GM21825 (cell line): ENCODE data around the gene POLR3H.
"Not testable (repeated sequence)": the region's sequence is repeated elsewhere in the genome, so short reads cannot be mapped to it uniquely, and the experiment has no call there.

ENCODE experiments used
- ATAC-seq: cut with Tn5 transposase; IDR thresholded peaks from one replicate; pipeline ENCODE4 v1.9.1; 2021; ENCODE audit warnings: mild to moderate bottlenecking, moderate library complexity; ENCODE audit not compliant: unreplicated experiment

Gene POLR3H

DNA sequence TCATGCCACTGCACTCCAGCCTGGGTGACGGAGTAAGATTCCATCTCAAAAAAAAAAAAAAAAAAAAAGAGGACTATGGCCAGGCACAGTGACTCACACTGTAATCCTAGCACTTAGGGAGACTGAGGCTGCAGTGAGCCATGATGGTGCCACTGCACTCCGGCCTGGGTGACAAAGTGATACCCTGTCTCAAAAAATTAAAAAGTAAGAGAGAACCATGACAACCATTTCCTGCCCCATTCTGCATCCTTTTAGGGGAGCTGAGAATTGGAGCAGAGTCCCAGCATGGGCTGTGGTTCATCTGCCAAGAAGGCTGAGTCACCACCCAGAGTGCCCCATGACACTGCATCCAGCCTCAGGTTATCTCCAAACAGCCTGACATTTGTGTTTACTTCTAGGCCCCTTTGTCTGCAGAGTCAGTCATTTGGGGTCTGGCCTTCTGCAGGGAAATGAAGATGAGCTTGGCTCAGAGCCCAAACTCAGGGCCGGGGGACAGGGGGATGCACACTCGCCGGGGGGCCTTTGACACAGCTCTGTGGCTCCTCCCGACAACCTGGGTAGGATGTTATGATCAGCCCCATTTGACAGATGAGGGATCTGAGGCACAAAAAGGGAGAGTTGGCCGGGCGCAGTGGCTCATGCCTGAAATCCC is 21.3 kb upstream of the POLR3H start:
- no peak for ATAC-seq

DNA sequence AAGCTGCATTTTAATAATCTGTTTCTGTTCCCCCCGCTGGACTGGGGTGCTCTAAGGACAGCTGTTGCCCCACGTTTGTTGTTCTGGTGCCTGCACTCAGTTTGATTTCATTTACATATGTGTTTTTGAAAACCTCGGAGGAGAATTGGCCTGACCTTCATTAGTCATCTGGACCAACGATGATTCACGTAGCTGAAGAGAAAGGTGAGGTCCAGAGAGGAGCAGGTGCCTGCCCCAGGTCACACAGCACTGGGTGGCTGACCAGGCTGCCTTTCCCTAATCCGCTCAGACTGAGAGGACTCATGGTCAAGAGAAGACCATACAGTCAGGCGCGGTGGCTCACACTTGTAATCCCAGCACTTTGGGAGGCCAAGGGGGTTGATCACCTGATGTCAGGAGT is 20.3 kb upstream of the POLR3H start:
- ATAC-seq, result no peak

DNA sequence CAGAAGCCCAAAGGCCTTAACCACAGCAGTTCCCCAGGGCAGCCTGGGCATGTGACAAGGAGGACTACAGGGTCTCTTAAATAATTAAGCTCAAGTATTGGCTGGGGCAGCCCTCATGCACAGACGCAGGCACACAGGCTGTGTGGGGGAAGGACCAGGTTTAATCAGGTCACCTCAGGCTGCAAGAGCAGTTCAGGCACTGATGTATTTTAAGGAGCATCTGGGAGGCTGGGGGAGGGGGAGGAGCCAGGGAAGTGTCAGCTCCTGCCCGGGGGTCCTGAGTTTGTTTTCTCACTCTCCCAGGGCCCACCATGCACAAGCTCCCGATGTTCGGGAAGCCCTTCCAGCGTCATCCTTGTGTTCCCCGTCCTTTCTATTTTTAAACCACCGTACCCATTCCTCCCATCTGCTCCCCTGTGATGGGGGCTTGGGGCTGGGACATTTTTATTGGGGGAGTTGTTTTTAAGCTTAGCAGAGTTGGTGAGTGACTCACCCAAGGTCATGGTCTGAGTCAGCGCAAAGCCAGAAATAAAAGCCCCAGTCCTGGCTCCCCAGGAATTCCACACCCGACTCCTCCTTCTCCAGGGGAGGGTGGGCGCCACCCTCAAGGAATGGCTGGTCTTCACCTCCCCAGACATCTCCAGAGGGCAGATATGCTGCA is 18.9 kb upstream of the POLR3H start:
- no peak for ATAC-seq

DNA sequence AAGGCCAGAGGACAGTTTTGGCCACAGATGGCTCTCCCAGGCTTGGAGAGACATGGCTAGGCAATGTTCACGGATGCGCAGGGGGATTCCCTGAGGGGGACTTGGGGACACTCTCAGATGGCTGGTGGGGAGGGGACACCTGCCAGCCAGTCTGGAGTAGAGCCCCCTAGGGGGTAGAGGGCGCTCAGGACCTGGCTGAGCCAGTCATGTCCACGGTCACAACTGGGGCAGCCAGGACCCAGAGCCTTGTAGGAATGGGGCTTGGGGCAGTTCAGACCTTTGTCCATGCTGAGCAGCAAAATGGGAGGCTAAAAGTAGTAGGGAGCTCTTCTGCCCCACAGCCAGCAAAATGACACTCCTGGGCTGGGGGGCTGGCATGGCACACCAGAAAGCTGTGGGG is 18.2 kb upstream of the POLR3H start:
- no peak for ATAC-seq

DNA sequence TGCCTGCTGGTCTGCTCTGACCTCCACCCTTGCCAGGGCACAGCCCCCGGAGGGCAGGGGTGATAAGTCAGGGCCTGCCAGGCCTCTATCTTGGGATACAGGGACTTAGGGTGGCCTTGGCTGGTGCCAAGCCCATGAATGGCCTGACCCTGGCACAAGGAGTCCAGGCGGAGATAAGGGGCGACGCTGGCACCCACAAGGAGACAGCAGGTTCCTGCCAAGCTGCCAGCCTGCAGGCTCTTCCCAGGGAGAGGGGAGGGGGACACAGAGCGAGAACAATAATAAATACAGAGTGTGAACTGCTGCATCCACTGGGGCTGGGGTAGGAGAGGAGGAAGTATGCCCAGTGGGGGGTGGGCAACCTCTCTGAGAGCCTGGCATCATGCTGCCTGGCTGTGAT is 17.5 kb upstream of the POLR3H start:
- no peak for ATAC-seq

DNA sequence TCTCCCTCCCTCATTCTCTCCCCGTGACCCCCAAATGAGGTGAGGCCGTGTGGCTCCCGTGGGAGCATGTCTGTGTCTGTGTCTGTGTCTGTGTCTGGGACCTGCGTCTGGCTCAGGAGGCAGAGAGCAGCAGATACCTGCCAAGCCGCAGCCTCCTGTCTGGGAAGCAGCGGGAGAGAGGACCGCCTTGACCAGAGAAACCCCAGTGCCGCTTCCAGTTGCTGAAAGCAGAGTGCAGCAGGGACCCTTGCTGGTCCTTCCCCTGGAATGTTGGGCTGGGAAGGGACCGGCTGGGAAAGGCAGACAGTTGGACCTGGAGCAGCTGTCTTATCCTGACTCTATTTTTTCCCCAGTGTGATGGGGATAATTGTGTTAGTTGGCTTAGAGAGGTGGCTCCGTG is 17.1 kb upstream of the POLR3H start:
- no peak for ATAC-seq

DNA sequence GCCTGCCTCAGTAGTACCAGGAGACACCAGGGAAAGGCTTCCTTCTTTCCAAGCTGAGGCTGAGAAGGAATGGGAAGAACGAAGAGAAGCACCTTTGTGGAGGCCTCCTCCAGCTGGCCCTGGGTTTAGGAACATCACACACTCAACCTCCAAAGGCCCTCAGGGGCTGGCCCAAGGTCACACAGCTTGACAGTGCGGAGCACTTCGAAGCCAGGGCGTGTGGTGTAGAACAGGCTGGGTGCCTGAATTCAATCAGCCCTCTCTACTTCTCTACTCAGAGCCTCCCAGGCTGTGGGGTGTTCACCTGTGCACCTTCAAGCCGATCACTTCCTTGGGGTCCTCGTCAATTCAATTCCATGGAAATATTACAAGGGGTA is 15.8 kb upstream of the POLR3H start:
- no peak for ATAC-seq

DNA sequence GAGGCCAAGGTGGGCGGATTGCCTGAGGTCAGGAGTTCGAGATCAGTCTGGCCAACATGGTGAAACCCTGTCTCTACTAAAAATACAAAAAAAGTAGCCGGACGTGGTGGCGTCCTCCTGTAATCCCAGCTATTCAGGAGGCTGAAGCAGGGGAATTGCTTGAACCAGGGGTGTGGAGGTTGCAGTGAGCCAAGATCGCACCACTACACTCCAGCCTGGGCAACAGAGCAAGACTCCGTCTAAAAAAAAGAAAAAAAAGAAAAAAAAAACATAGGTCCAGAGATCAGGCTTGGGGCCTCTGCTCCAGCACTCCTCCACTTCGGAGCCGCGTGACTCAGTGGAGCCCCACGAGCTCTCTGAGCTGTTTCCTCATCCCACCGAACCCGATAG is 14.0 kb upstream of the POLR3H start:
- ATAC-seq, result not testable (repeated sequence)

DNA sequence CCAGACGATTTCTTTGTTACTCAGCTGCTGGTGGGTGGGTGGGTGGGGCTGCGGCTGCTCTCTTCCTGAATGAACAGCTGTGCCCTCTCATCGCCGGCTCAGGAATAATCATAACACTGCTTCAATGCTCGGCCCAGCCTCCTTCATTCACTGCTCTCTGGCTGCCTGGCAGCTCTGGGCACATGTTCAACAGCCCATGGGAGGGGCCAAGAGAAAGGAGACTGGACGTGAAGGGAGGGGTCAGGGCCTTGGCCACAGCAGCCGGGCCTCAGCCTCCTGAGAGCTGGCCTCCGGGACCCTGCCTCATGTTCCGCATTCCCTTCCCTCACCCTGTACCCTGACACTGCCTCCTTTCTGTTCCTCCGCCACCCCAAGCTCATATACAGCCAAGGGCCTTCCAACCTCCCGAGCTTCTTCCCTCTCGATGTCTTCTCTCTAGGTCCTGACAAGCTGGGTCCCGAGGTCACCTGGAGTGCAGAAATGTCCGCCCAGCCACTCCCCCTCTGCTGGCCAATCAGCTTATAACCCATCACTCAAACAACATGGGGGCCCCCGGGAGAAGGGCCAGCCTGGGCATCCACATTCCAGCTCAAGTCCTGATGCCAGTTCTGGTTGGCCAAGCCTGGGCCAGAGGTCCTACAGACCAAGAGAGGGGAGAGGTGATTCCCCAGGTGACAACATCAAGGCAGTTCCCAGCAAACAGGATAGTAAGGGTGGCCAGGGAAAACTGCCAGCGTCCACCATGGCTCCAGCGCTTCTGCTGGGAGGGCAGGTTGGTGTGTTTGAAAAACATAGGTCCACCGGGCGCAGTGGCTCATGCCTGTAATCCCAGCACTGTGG is 13.4 kb upstream of the POLR3H start:
- no peak for ATAC-seq

DNA sequence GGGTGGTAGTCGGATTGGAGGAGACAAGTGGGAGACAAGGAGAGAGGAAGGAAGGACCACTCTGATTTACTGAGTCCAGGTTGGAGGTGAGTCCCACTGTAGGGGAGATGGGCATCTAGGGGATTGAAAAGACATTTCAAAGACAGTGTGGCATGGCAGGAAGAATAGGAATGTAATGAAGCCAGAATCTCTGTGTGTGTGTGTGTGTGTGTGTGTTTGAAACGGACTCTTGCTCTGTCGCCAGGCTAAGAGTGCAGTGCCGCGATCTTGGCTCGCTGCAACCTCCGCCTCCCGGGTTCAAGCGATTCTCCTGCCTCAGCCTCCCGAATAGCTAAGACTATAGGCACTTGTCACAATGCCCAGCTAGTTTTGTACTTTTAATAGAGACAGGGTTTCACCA is 12.3 kb upstream of the POLR3H start:
- ATAC-seq, result no peak

DNA sequence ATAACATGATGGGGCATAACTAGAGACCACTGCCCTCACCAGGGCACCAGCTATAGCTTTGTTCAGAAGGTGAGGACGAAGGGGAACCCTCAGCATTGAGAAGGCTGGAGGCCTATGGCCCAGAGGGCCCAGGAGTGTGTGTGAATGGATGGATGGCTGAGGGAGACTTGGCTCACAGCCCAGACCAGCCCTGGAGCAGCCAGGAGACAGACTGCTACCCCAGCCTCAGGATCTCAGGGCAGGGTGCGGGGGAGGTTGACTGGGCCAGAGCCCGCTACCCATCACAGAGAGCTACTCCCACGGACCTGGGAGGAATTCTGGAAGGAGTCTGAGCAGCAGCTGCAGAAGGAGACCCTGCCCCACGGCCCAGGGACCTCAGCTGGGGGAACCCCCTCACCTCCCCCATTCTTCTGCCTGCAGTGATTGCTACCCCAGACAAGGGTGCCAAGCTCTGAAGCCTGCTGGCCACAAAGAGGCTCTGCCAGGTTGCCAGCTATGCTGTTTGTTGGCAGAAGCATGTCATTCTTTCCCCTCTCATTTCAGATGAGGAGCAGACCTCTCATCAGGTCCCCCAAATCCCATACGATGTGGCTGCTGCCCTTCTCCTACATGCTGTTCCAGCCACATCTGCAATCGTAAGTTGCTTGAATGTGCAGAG is 11.2 kb upstream of the POLR3H start:
- ATAC-seq, result no peak

DNA sequence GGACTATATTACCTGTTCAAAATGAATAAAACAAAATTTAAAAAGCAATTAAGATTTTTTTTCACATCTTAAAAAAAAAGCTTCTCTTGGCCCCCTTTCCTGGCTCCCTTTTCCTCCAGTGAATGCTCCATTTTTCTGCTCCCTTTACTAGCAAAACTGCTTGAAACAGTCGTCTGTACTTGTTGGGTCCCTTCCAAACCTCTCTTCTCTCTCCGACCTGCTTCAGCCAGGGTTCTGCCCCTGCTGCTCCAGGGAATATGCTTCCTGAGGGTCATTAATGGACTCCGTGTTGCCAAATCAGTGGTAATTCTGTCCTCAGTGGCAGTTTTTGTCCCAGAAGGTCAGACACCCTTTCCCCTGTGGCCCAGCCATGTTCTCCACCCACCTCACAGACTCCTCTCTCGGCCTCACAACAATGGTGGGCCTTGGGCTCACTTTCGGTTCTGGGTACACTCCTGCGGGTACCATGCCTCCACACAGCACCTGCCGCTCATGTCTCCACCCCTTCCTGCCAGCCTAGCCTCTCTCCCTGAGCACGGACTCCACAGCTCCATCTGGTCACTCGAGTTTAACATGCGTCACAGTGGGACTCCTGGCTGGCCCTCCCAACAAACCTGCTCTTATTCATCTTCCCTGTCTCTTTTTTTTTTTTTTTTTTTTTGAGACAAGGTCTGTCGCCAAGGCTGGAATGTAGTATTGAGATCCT is 7.8 kb upstream of the POLR3H start:
- ATAC-seq, result no peak

DNA sequence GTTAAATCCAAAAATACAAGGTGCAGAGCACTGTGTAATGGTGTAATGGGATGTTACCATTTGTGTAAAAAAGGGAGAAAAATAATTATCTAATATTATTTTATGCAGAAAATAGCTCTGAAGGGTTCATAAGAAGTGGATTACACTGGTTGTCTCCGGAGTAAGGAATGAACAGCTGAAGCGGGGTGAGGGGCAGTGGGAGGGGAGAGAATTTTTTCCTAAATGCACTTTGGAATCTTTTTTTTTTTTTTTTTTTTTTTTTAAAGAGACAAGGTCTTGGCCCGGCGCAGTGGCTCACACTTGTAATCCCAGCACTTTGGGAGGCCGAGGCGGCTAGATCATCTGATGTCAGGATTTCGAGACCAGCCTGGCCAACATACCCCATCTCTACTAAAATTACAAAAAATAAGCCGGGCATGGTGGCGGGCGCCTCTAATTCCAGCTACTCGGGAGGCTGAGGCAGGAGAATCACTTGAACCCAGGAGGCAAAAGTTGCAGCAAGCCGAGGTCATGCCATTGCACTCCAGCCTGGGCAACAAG is 6.8 kb upstream of the POLR3H start:
- no peak for ATAC-seq

DNA sequence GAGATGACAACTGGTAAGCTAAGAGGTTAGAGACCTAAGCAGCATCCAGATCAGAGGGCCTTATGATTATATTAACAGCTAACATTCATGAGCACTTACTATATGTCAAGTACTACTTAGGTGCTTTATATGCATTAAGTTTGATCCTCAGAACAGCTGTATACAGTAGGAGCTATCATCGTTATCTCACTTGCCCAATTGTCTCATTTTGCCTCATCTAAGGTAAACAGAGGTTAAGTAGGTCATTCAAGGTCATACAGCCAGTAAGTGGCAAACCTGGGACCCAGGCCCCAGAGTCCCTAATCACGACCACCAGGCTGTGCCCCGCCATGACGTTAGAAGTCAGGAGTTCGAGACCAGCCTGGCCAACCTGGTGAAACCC is 4.6 kb upstream of the POLR3H start:
- no peak for ATAC-seq

DNA sequence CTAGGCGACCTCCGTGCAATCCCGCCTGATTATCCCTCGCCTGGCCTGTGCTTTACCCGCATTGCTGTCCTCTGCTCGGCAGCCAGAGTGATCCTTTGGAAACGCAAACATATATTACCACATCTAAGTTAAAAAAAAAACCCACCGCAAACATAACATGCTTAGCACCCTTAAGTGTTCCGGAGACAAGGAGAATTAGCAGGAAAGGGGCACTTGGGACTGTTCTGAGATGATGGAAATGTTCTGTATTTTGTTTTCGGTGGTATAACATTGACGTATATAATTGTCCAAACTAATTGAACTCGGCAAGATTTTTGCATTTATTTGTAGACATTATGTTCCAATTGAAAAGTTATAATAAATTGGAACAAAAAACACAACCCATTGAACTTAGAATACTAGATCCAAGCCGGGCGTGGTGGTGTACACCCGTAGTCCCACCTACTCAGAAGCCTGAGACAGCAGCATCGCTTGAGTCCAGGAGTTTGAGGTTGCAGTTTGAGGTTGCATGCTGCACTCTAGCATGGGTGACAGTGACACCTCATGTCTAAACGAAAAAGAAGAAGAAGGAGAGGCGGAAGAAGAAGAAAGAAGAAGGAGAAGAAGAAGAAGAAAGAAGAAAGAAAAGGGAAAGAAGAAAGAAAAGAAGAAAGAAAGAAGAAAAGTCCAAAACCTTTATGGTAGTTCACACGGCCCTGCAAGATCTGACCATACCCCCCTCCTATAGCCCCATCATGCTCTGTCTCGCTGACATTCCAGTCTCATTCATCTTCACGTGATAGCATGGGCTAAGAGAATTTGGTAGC is 604 bp upstream of the POLR3H start:
- ATAC-seq, result no peak

DNA sequence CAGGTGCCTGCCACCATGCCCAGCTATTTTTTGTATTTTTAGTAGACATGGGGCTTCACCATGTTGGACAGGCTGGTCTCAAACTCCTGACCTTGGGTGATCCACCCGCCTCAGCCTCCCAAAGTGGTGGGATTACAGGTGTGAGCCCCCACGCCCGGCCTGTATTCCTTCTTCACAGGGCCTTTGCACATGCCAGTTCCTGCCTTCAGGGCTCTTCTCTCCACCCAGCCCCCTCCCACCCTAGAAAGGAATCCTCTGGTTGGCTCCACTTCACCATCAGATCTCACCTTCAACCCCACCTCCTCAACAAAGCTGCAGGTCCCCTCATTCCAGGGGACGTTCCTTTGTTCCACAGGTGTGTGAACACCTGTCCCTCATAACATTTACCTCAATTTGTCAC is 2.0 kb downstream of the POLR3H start:
- ATAC-seq, result no peak

DNA sequence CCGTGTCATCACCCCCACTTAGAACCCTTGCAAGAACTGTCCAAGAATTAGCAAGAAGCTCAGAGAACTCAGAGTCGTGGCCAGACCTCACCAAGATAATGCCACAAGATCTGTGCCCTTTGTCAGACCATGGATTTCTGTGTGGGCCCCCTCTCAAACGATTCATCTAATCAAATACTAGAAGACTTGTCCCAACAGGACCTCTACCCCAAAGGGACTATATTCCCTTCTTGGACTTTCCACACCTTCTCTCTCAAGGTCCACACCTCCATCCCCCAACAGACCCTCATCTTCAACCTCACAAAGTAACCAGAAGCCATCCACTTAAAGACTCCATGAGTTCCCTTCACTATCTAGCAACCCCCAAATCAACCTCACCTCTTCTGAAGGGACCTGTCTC is 2.8 kb downstream of the POLR3H start:
- no peak for ATAC-seq

DNA sequence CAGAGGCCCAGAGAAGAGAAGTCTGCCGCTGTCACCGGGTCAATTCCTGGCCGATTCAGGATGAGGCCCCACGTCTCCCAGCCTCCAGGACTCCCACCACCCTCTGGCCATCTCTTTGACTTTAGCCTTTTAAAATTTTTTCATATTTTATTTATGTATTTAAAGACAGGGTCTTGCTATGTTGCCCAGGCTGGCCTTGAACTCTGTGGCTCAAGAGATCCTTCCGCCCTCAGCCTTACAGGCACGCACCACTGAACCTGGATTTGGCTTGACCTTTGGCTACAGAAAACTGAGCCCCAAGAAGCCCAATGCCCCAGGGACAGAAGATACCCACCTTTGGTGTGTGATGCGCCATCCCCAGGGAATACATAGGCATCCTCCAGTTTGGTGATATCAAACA is 3.9 kb downstream of the POLR3H start:
- no peak for ATAC-seq

DNA sequence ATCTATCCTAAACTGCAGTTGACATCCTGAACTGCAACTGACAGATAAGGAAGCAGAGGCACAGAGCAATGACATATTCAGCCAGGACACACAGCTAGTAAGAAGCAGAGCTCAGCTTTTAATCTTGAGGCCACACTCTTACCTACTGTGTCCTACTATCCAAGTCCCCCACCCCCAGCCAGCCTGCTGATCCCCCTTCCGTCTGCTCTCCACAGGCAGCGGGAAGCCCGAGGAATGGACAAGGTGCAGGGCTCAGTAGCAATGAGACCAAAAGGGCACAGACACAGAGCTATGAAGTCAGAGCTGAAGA is 4.3 kb downstream of the POLR3H start:
- ATAC-seq, result no peak
